Keratinocyte (primary cell): ENCODE results near the gene BBOF1.

ENCODE experiments used
- EZH2 ChIP-seq: IDR thresholded peaks from one replicate; pipeline ENCODE4 v1.6.1; 2012; ENCODE audit warnings: inconsistent platforms, mild to moderate bottlenecking, low read length, moderate library complexity
- TF ChIP-seq, protein P1 (sequence below), 3 experiments: IDR thresholded peaks in 1 of 3; conservative IDR thresholded peaks in 1 of 3; optimal IDR thresholded peaks in 1 of 3; 2 replicates in 2 of 3; 3 replicates in 1 of 3; pipeline versions ENCODE3 to v1.5.1; 2011; ENCODE audit warnings: low read length in 3 of 3, mild to moderate bottlenecking in 3 of 3, moderate library complexity in 2 of 3, control low read depth in 1 of 3, inconsistent platforms in 1 of 3; ENCODE audit not compliant: insufficient read depth in 2 of 3; ENCODE audit errors: extremely low read depth in 1 of 3

DNA sequence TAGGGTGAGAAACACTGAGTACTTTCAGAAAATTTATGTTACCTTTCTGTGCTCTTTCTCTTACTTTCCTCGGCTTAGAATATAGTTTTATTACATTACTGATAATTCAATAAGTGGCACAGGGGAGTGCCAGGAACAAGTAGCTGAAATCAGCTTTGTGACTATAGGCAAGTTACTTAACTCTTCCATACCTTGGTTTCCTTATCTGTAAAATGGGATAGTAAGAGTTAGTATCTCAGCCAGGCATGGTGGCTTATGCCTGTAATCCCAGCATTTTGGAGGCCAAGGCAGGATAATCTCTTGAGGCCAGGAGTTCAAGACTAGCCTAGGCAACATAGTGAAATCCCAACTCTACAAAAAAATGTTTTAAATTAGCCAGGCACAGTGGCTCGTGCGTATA lies 15.4 kb downstream of the BBOF1 start:
- TF ChIP-seq, protein P1, sequence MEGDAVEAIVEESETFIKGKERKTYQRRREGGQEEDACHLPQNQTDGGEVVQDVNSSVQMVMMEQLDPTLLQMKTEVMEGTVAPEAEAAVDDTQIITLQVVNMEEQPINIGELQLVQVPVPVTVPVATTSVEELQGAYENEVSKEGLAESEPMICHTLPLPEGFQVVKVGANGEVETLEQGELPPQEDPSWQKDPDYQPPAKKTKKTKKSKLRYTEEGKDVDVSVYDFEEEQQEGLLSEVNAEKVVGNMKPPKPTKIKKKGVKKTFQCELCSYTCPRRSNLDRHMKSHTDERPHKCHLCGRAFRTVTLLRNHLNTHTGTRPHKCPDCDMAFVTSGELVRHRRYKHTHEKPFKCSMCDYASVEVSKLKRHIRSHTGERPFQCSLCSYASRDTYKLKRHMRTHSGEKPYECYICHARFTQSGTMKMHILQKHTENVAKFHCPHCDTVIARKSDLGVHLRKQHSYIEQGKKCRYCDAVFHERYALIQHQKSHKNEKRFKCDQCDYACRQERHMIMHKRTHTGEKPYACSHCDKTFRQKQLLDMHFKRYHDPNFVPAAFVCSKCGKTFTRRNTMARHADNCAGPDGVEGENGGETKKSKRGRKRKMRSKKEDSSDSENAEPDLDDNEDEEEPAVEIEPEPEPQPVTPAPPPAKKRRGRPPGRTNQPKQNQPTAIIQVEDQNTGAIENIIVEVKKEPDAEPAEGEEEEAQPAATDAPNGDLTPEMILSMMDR (optimal IDR thresholded peaks at IDR 0.05 in 1 of 3, IDR thresholded peaks at IDR 0.05 in 1 of 3, conservative IDR thresholded peaks at IDR 0.05 in 1 of 3; ENCODE audit: extremely low read depth in 1 of 3, insufficient read depth in 2 of 3, low read length in 3 of 3), result no peak
- no peak for TF ChIP-seq EZH2
